B cell (primary cell): ENCODE measurements around the gene AKAP8. TPM values are rescaled to one million over a fixed set of nuclear protein-coding genes. Genes with fewer than 3 reads are reported as not detected.
"Not testable (repeated sequence)": the region's sequence is repeated elsewhere in the genome, so short reads cannot be mapped to it uniquely, and the experiment has no call there.

Experiments used
- ATAC-seq: fragments of 200-7000 bp; cut with Tn5 transposase; one replicate; pipeline ENCODE4 v1.10.0; 2021; ENCODE audit warnings: low read depth, mild to moderate bottlenecking, moderate number of reproducible peaks, moderate library complexity
- CTCF ChIA-PET: fragments of 350-600 bp; sonication (Branson Sonifier 250); formaldehyde crosslinking; loops from one replicate; lab custom pipeline; 2021; ENCODE audit warnings: antibody characterized with exemption, inconsistent platforms; lab: Charles Lee
- POLR2A ChIA-PET: fragments of 350-600 bp; sonication (Branson Sonifier 250); formaldehyde crosslinking; loops from one replicate; lab custom pipeline; 2021; ENCODE audit warnings: antibody characterized with exemption; lab: Charles Lee
- DNase-seq: peaks from one replicate; pipeline ENCODE4 v3.0.0; 2013
- H2AFZ ChIP-seq: 2 replicates; pipeline ENCODE4 v1.6.1; 2012; ENCODE audit warnings: mild to moderate bottlenecking, low read depth, low read length; ENCODE audit not compliant: insufficient read depth, poor library complexity, severe bottlenecking
- H3K27ac ChIP-seq, 2 donors: 1 replicate in 1 of 2; 2 replicates in 1 of 2; pipeline ENCODE4 v1.5.1; 2012 to 2013; ENCODE audit warnings: low read length in 2 of 2, mild to moderate bottlenecking in 2 of 2, moderate library complexity in 1 of 2
- H3K27me3 ChIP-seq, 4 experiments: fragments of 200-600 bp in 1 of 4; sonication (generic) in 1 of 4; replicated peaks in 1 of 4; 1 replicate in 2 of 4; 2 replicates in 2 of 4; pipeline versions ENCODE4 v1.6.1 to v1.7.0; 2013 to 2016; ENCODE audit warnings: low read length in 3 of 4, mild to moderate bottlenecking in 2 of 4, mixed read lengths in 1 of 4, moderate library complexity in 1 of 4; ENCODE audit not compliant: insufficient read depth in 4 of 4, control insufficient read depth in 3 of 4; ENCODE audit errors: control extremely low read depth in 1 of 4
- H3K36me3 ChIP-seq, 2 experiments: replicated peaks in 1 of 2; 1 replicate in 1 of 2; 2 replicates in 1 of 2; pipeline versions ENCODE4 v1.6.1 to v1.7.1; 2013; ENCODE audit warnings: low read length in 1 of 2; ENCODE audit not compliant: insufficient read depth in 2 of 2, control insufficient read depth in 1 of 2; ENCODE audit errors: control extremely low read depth in 1 of 2, extremely low read depth in 1 of 2
- H3K4me1 ChIP-seq, 2 donors: fragments of 200-600 bp in 1 of 2; sonication (generic) in 1 of 2; 1 replicate in 1 of 2; 2 replicates in 1 of 2; pipeline versions ENCODE4 v1.5.1 to v1.6.1; 2013 to 2017; ENCODE audit warnings: low read length in 2 of 2; ENCODE audit not compliant: control insufficient read depth in 2 of 2, insufficient read depth in 2 of 2
- H3K4me2 ChIP-seq: replicated peaks from 2 replicates; pipeline ENCODE3; 2012; ENCODE audit warnings: mild to moderate bottlenecking, low read depth, low read length; ENCODE audit not compliant: poor library complexity, severe bottlenecking
- H3K4me3 ChIP-seq, 5 experiments: fragments of 200-600 bp in 1 of 5; sonication (generic) in 1 of 5; 1 replicate in 3 of 5; 2 replicates in 2 of 5; pipeline versions ENCODE4 v1.5.1 to v1.7.0; 2011 to 2016; ENCODE audit warnings: low read length in 4 of 5, mild to moderate bottlenecking in 4 of 5, low read depth in 2 of 5, control low read depth in 1 of 5, moderate library complexity in 1 of 5; ENCODE audit not compliant: insufficient read depth in 1 of 5; ENCODE audit errors: control extremely low read depth in 1 of 5, extremely low read depth in 1 of 5
- H3K79me2 ChIP-seq: fragments of 200-600 bp; sonication (generic); one replicate; pipeline ENCODE4 v1.6.0; 2016; ENCODE audit warnings: low read length; ENCODE audit not compliant: control insufficient read depth, insufficient read depth
- H3K9ac ChIP-seq: fragments of 200-600 bp; sonication (generic); 2 replicates; pipeline ENCODE4 v1.6.1; 2017; ENCODE audit warnings: mild to moderate bottlenecking, low read length, moderate library complexity
- H3K9me3 ChIP-seq, 3 donors: one replicate each; pipeline versions ENCODE4 v1.6.1 to v1.7.1; 2013; ENCODE audit warnings: low read length in 2 of 3; ENCODE audit not compliant: control insufficient read depth in 2 of 3, insufficient read depth in 1 of 3; ENCODE audit errors: control extremely low read depth in 1 of 3
- H4K20me1 ChIP-seq: 2 replicates; pipeline ENCODE4 v1.6.0; 2012; ENCODE audit warnings: mild to moderate bottlenecking, low read length; ENCODE audit not compliant: insufficient read depth, control insufficient read depth, poor library complexity, severe bottlenecking
- H3K27ac Mint-ChIP-seq: one replicate; pipeline ENCODE4 v1.8.0; 2021; ENCODE audit warnings: mixed read lengths
- H3K27me3 Mint-ChIP-seq: one replicate; pipeline ENCODE4 v1.8.0; 2021; ENCODE audit warnings: mixed read lengths
- H3K4me1 Mint-ChIP-seq: one replicate; pipeline ENCODE4 v1.8.0; 2021; ENCODE audit warnings: mixed read lengths
- H3K4me3 Mint-ChIP-seq: one replicate; pipeline ENCODE4 v1.8.0; 2021; ENCODE audit warnings: mixed read lengths
- H3K9me3 Mint-ChIP-seq: one replicate; pipeline ENCODE4 v1.8.0; 2022; ENCODE audit warnings: mixed read lengths; ENCODE audit not compliant: insufficient read depth
- EZH2 ChIP-seq: IDR thresholded peaks from 2 replicates; pipeline ENCODE4 v1.6.1; 2012; ENCODE audit warnings: borderline replicate concordance, low read depth, mild to moderate bottlenecking, moderate library complexity, low read length; ENCODE audit not compliant: insufficient read depth, poor library complexity, severe bottlenecking
- WGBS: methylation state at CpG from one replicate; pipeline ENCODE4 v1.1.5; 2013; ENCODE audit warnings: missing lambda C conversion rate; ENCODE audit not compliant: insufficient coverage; 5-methylcytosine and 5-hydroxymethylcytosine counted together
- intact Hi-C: fragments of 100-400 bp; cut with micrococcal nuclease; formaldehyde crosslinking; loops from one replicate; pipeline ENCODE4 v1.10.0; 2022
- polyA plus RNA-seq: library from polyadenylated mRNA; depleted of rRNA; stranded (reverse); fragments of >200 nt; gene quantifications from 2 replicates; pipeline ENCODE4 v1.2.3, GENCODE V29; 2012
- total RNA-seq, 2 donors: library from RNA; stranded (reverse); fragments of 120-200 nt in 1 of 2; gene quantifications; 1 replicate in 1 of 2; 2 replicates in 1 of 2; pipeline versions ENCODE4 v1.2.3 to v1.2.4, GENCODE V29; 2013 to 2022
- TF ChIP-seq, protein P1 (sequence below): fragments of 200-600 bp; IDR thresholded peaks from one replicate; pipeline ENCODE4 v1.8.0; 2022; ENCODE audit warnings: antibody characterized with exemption, mild to moderate bottlenecking

Gene AKAP8
- total and polyA plus RNA-seq, 2 donors (not counting 1 experiment from before 2014, with no cell fraction given): 30.0 to 84.8 TPM

DNA sequence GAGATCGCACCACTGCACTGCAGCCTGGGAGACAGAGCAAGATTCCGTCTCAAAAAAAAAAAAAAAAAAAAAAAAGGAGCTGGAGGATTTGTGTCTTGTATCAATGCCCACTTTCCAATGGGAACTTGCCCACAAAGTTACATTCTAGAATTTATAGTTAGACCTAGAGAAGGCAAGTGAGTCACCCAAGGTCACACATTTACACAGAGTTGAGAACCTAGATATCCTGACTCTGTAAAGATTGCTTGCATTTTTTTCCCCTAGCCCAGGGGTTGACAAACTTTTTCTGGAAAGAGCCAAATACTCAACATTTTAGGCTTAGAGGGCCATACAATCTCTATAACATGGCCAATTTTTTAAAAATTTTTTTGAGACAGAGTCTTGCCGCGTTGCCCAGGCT, 39.5 kb downstream of the AKAP8 start:
- Mint-ChIP-seq H3K27ac (no peak overlapping the region), H3K4me3 (no peak overlapping the region)
- TF ChIP-seq, protein P1, sequence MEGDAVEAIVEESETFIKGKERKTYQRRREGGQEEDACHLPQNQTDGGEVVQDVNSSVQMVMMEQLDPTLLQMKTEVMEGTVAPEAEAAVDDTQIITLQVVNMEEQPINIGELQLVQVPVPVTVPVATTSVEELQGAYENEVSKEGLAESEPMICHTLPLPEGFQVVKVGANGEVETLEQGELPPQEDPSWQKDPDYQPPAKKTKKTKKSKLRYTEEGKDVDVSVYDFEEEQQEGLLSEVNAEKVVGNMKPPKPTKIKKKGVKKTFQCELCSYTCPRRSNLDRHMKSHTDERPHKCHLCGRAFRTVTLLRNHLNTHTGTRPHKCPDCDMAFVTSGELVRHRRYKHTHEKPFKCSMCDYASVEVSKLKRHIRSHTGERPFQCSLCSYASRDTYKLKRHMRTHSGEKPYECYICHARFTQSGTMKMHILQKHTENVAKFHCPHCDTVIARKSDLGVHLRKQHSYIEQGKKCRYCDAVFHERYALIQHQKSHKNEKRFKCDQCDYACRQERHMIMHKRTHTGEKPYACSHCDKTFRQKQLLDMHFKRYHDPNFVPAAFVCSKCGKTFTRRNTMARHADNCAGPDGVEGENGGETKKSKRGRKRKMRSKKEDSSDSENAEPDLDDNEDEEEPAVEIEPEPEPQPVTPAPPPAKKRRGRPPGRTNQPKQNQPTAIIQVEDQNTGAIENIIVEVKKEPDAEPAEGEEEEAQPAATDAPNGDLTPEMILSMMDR: no peak
- TF ChIP-seq EZH2: no peak

GRCh38 chr19:15337202-15337601, 42.4 kb downstream of the AKAP8 start:
- intact Hi-C loops: no loop called here
- Mint-ChIP-seq H3K4me1 (peaks cover 18% of the 10 kb centered on the region), H3K4me3 (no peak overlapping the region), H3K9me3 (no peaks in the 10 kb centered on the region), H3K27ac (no peak overlapping the region), H3K27me3 (no peaks in the 10 kb centered on the region)
- Histone ChIP-seq H3K36me3 (peaks cover 3 to 28% of the 10 kb centered on the region in 2 experiments), H3K4me3 (no peak overlapping the region), H2AFZ (no peak overlapping the region), H3K9me3 (peaks cover 0 to 3% (median 0%) of the 10 kb centered on the region in 3 donors), H3K27ac (no peak overlapping the region), H3K79me2 (peaks cover 77% of the 10 kb centered on the region), H4K20me1 (no peaks in the 10 kb centered on the region), H3K4me2 (no peak overlapping the region), H3K4me1 (peaks cover 14 to 31% of the 10 kb centered on the region in 2 donors), H3K9ac (no peak overlapping the region), H3K27me3 (no peaks in the 10 kb centered on the region)
- DNase-seq (no peak), ATAC-seq (no peak)
- TF ChIP-seq EZH2: no peak
- TF ChIP-seq, protein P1: no peak
- WGBS: 75% methylated on average over 1 of the region's 8 CpGs
- ChIA-PET POLR2A (no interaction called here), CTCF (no interaction called here)

More for the DNA sequence above, 39.5 kb downstream of the AKAP8 start:
- Histone ChIP-seq H3K9ac (no peak overlapping the region), H3K27ac (no peak overlapping the region), H4K20me1 (peaks cover 5% of the 10 kb centered on the region), H3K27me3 (no peaks in the 10 kb centered on the region), H3K4me1 (peaks cover 0 to 7% of the 10 kb centered on the region in 2 donors), H3K79me2 (peaks cover 64% of the 10 kb centered on the region), H3K36me3 (peaks cover 4 to 38% of the 10 kb centered on the region in 2 experiments), H3K4me3 (no peak overlapping the region), H3K4me2 (no peak overlapping the region), H3K9me3 (no peaks in the 10 kb centered on the region), H2AFZ (no peak overlapping the region)
- H3K4me1 Mint-ChIP-seq: peaks cover 3% of the 10 kb centered on the region
- ATAC-seq: no peak
- POLR2A ChIA-PET: interaction anchor here (1.2 kb wide), 1 partner anchor 9 kb away, joined by 3 read pairs; no protein-coding TSS in a partner anchor
- no peaks in the 10 kb centered on the region for H3K9me3 Mint-ChIP-seq
- 96% methylated on average over 2 of the region's 4 CpGs for WGBS
- DNase-seq: no peak
- no peaks in the 10 kb centered on the region for H3K27me3 Mint-ChIP-seq
- CTCF ChIA-PET: no interaction called here
- intact Hi-C loops: no loop called here

DNA sequence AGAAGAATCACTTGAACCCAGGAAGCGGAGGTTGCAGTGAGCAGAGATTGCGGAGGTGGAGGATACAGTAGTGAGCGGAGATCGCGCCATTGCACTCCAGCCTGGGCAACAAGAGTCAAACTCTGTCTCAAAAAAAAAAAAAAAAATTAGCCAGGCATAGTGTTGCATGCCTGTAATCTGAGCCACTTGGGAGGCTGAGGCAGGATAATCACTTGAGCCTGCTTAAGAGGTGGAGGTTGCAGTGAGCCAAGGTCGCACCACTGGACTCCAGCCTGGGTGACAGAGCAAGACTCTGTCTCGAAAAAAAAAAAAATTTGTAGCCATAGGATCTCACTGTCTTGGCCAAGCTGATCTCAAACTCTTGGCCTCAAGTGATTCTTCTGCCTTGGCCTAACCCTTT, 43.6 kb downstream of the AKAP8 start:
- not testable (repeated sequence) for H3K27me3 Mint-ChIP-seq, H3K9ac ChIP-seq, H4K20me1 ChIP-seq, ATAC-seq, H3K9me3 Mint-ChIP-seq, H3K9me3 ChIP-seq, H3K4me3 Mint-ChIP-seq, H3K4me2 ChIP-seq, H3K27me3 ChIP-seq, H3K27ac ChIP-seq, H3K4me3 ChIP-seq, DNase-seq, H2AFZ ChIP-seq
- Histone ChIP-seq H3K79me2 (peaks cover 80% of the 10 kb centered on the region), H3K4me1 (peaks cover 14 to 33% of the 10 kb centered on the region in 2 donors), H3K36me3 (peaks cover 3 to 25% of the 10 kb centered on the region in 2 experiments)
- intact Hi-C loops: loop anchor here (2.0 kb wide), 1 partner anchor 83 kb away; the partner anchor contains the start of gene AKAP8L
- Mint-ChIP-seq H3K4me1 (peaks cover 21% of the 10 kb centered on the region), H3K27ac (peak overlapping the region; percentile 46)
- ChIA-PET POLR2A (interaction anchor here (0.7 kb wide), 1 partner anchor 48 kb away, joined by 5 read pairs; no protein-coding TSS in a partner anchor), CTCF (interaction anchor here (0.6 kb wide), 1 partner anchor 244 kb away, joined by 3 read pairs; no protein-coding TSS in a partner anchor)
- 98% methylated on average over 6 of the region's 7 CpGs for WGBS
